Tibial artery (tissue), 4 donors: ENCODE results near the gene S100A1.

Source experiments
- DNase-seq, 2 donors: peaks; one replicate each; pipeline ENCODE4 v3.0.0-alpha.2; 2019
- H3K27ac ChIP-seq, 2 donors: fragments of 200-600 bp; sonication (generic) in 1 of 2; 1 replicate in 1 of 2; 2 replicates in 1 of 2; pipeline ENCODE4 v1.5.1; 2018 to 2019; ENCODE audit warnings: mild to moderate bottlenecking in 1 of 2
- H3K27me3 ChIP-seq, 2 donors: fragments of 200-600 bp; sonication (generic) in 1 of 2; one replicate each; pipeline versions ENCODE4 v1.5.1 to v1.6.0; 2016 to 2019
- H3K36me3 ChIP-seq, 3 donors: fragments of 200-600 bp; sonication (generic) in 2 of 3; one replicate each; pipeline ENCODE4 v1.5.1; 2016 to 2019; ENCODE audit warnings: mild to moderate bottlenecking in 2 of 3
- H3K4me1 ChIP-seq, 4 donors: fragments of 200-600 bp; sonication (generic) in 2 of 4; 1 replicate in 3 of 4; 2 replicates in 1 of 4; pipeline ENCODE4 v1.5.1; 2016 to 2019
- H3K4me3 ChIP-seq, 2 donors: fragments of 200-600 bp; sonication (generic) in 1 of 2; 1 replicate in 1 of 2; 2 replicates in 1 of 2; pipeline ENCODE4 v1.5.1; 2018 to 2019; ENCODE audit warnings: mild to moderate bottlenecking in 2 of 2
- H3K9me3 ChIP-seq, 3 donors: fragments of 200-600 bp; sonication (generic) in 1 of 3; one replicate each; pipeline ENCODE4 v1.5.1; 2016 to 2019
- CTCF ChIP-seq, 2 experiments: fragments of 200-600 bp in 1 of 2; fragments of 450-650 bp in 1 of 2; IDR thresholded peaks; one replicate each; pipeline ENCODE4 v1.5.1; 2017 to 2019; ENCODE audit warnings: antibody characterized with exemption in 2 of 2, mild to moderate bottlenecking in 1 of 2, moderate library complexity in 1 of 2
- intact Hi-C: fragments of 100-400 bp; cut with DNase I; formaldehyde crosslinking; loops from one replicate; pipeline ENCODE4 v1.15.0; 2023; ENCODE audit warnings: low total_unique reads

The S100A1 gene

GRCh38 chr1:153679337-153680119 lies 51.3 kb downstream of the S100A1 start:
- H3K4me3 ChIP-seq: peak overlapping the region; percentile 68 to 76
- H3K9me3 ChIP-seq: no peaks in the 10 kb centered on the region
- peak; percentile 40 to 44 for TF ChIP-seq CTCF (IDR thresholded peaks at IDR 0.05)
- peak overlapping the region; percentile 84 to 86 for H3K27ac ChIP-seq
- no peak for DNase-seq
- intact Hi-C loops: loop anchor here (2.0 to 10.0 kb wide), 4 partner anchors 68 to 305 kb away; partner anchors contain the start of genes DENND4B and RAB13
- no peaks in the 10 kb centered on the region for H3K27me3 ChIP-seq
- peaks cover 0 to 13% (median 4%) of the 10 kb centered on the region in 3 donors for H3K36me3 ChIP-seq
- H3K4me1 ChIP-seq: peaks cover 0 to 37% (median 15%) of the 10 kb centered on the region in 4 donors

GRCh38 chr1:153680120-153680403 lies 51.8 kb downstream of the S100A1 start:
- DNase-seq: no peak
- peak overlapping the region; percentile 68 to 76 for H3K4me3 ChIP-seq
- intact Hi-C loops: no loop called here
- TF ChIP-seq CTCF (IDR thresholded peaks at IDR 0.05): no peak
- no peaks in the 10 kb centered on the region for H3K27me3 ChIP-seq
- peaks cover 0 to 37% (median 15%) of the 10 kb centered on the region in 4 donors for H3K4me1 ChIP-seq
- peak overlapping the region; percentile 84 to 86 for H3K27ac ChIP-seq
- H3K9me3 ChIP-seq: no peaks in the 10 kb centered on the region
- H3K36me3 ChIP-seq: peaks cover 0 to 18% (median 4%) of the 10 kb centered on the region in 3 donors
